ENCODE results near the gene ARSI.

DNA sequence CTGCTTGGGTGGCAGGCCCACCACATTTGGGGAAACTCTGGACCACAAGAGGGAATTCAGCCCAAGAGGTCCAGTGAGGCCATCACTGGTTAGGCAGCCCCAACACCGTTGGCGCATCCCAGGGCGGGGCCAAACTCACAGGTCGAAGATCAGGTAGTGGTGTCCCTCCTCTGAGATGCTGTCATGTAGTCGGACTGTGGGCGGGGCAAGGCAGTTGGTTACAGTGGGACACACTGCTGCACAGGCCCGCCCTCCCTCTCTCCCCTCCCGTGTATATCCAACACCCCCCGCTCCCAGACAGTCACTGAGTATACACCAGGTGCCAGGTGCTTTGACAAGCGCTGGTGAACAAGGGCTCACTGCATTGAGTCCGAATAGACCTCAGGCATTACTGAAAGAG, 45.3 kb downstream of the ARSI start:
- TF ChIP-seq, protein P1, sequence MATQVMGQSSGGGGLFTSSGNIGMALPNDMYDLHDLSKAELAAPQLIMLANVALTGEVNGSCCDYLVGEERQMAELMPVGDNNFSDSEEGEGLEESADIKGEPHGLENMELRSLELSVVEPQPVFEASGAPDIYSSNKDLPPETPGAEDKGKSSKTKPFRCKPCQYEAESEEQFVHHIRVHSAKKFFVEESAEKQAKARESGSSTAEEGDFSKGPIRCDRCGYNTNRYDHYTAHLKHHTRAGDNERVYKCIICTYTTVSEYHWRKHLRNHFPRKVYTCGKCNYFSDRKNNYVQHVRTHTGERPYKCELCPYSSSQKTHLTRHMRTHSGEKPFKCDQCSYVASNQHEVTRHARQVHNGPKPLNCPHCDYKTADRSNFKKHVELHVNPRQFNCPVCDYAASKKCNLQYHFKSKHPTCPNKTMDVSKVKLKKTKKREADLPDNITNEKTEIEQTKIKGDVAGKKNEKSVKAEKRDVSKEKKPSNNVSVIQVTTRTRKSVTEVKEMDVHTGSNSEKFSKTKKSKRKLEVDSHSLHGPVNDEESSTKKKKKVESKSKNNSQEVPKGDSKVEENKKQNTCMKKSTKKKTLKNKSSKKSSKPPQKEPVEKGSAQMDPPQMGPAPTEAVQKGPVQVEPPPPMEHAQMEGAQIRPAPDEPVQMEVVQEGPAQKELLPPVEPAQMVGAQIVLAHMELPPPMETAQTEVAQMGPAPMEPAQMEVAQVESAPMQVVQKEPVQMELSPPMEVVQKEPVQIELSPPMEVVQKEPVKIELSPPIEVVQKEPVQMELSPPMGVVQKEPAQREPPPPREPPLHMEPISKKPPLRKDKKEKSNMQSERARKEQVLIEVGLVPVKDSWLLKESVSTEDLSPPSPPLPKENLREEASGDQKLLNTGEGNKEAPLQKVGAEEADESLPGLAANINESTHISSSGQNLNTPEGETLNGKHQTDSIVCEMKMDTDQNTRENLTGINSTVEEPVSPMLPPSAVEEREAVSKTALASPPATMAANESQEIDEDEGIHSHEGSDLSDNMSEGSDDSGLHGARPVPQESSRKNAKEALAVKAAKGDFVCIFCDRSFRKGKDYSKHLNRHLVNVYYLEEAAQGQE (IDR thresholded peaks at IDR 0.05; ENCODE audit: low read depth, low read length): no peak
- TF ChIP-seq FOXJ3 (CRISPR knock-in tag; IDR thresholded peaks at IDR 0.05): no peak
- TF ChIP-seq POLR2AphosphoS5 (IDR thresholded peaks at IDR 0.05; ENCODE audit: low read depth, low read length): no peak
- TF ChIP-seq RXRA (IDR thresholded peaks at IDR 0.05; ENCODE audit: borderline replicate concordance, low read depth): no peak
- TF ChIP-seq, protein P2, sequence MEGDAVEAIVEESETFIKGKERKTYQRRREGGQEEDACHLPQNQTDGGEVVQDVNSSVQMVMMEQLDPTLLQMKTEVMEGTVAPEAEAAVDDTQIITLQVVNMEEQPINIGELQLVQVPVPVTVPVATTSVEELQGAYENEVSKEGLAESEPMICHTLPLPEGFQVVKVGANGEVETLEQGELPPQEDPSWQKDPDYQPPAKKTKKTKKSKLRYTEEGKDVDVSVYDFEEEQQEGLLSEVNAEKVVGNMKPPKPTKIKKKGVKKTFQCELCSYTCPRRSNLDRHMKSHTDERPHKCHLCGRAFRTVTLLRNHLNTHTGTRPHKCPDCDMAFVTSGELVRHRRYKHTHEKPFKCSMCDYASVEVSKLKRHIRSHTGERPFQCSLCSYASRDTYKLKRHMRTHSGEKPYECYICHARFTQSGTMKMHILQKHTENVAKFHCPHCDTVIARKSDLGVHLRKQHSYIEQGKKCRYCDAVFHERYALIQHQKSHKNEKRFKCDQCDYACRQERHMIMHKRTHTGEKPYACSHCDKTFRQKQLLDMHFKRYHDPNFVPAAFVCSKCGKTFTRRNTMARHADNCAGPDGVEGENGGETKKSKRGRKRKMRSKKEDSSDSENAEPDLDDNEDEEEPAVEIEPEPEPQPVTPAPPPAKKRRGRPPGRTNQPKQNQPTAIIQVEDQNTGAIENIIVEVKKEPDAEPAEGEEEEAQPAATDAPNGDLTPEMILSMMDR (IDR thresholded peaks at IDR 0.05): no peak
- TF ChIP-seq, protein P3, sequence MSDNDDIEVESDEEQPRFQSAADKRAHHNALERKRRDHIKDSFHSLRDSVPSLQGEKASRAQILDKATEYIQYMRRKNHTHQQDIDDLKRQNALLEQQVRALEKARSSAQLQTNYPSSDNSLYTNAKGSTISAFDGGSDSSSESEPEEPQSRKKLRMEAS (IDR thresholded peaks at IDR 0.05; ENCODE audit: low read depth): no peak
- no peak for TF ChIP-seq SMC3 (IDR thresholded peaks at IDR 0.05; ENCODE audit: low read depth, low read length)
- TF ChIP-seq SIN3A (IDR thresholded peaks at IDR 0.05; ENCODE audit: borderline replicate concordance, low read depth, low read length): no peak
- TF ChIP-seq RCOR1 (IDR thresholded peaks at IDR 0.05; ENCODE audit: low read length): no peak
- TF ChIP-seq RAD21 (IDR thresholded peaks at IDR 0.05; ENCODE audit: low read length): no peak
- TF ChIP-seq, protein P4, sequence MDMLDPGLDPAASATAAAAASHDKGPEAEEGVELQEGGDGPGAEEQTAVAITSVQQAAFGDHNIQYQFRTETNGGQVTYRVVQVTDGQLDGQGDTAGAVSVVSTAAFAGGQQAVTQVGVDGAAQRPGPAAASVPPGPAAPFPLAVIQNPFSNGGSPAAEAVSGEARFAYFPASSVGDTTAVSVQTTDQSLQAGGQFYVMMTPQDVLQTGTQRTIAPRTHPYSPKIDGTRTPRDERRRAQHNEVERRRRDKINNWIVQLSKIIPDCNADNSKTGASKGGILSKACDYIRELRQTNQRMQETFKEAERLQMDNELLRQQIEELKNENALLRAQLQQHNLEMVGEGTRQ (IDR thresholded peaks at IDR 0.05; ENCODE audit: borderline replicate concordance, low read depth, low read length): no peak
- TF ChIP-seq MXI1 (IDR thresholded peaks at IDR 0.05; ENCODE audit: low read depth, low read length): no peak
